DMS53 treated with DMSO at 0.1 percent for 48 hours (cell line): ENCODE measurements around the gene XPO1.

Experiments
- DNase-seq: peaks from one replicate; lab custom pipeline; 2025; ENCODE audit not compliant: unreplicated experiment; lab: John Stamatoyannopoulos, UW

The XPO1 gene

GRCh38 chr2:61434314-61434713 lies 103.8 kb downstream of the XPO1 start:
- DNase-seq, result no peak

GRCh38 chr2:61433606-61434005 lies 104.5 kb downstream of the XPO1 start:
- DNase-seq, result no peak

- no peak for DNase-seq
Observed at GRCh38 chr2:61432990-61433389, 105.2 kb downstream of the XPO1 start.

- DNase-seq, result no peak
Observed at GRCh38 chr2:61431345-61431744, 106.8 kb downstream of the XPO1 start.
